Amniotic epithelial cell (primary cell): ENCODE results near the gene ZNF550.

ENCODE experiments used
- DNase-seq: peaks from one replicate; pipeline ENCODE4 v3.0.0-alpha.2; 2010; ENCODE audit warnings: low read depth

The ZNF550 gene

DNA sequence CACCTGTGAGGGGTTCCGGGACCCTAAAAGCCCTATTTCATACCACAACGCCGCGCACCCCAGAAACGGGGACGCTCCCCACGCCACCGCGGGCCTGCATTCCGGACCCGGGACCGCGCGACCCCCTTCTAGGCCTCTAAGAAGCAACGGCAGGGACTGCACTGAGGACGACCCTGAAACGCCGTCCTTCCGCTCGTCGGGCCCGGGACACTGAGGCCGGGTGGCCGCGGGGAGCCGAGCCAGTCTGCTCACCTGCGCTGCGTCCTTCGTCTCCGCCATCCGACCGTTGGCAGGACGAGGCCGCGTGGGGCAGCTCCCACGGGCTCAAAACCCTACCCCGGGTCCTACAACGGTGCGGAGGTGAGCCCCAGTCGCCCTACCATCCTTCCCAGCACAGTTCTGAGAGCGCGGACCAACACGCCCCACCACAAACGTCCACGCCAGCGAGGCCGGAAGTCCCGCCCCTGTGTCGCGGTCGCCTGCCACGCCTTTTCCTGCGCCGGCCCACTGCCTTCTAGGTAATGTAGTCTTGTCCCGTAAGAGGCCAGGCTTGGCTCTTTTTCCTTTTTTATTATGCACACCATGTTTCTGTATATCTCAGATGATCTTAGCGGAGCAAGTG, at the start of gene ZNF550:
Gene ZNF550 (minus strand): TSS at position 460 of the 622 bp plus-strand sequence. CDS start 181 bp downstream, at position 279.
- peak; percentile 83 for DNase-seq

DNA sequence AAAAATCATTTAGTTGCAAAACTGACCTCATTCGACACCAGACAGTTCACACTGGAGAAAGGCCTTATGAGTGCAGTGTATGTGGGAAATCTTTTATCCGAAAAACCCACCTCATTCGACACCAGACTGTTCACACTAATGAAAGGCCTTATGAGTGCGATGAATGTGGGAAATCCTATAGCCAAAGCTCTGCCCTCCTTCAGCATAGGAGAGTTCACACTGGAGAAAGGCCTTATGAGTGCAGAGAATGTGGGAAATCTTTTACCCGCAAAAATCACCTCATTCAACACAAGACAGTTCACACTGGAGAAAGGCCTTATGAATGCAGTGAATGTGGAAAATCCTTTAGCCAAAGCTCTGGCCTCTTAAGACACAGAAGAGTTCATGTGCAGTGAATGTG, 47.3 kb upstream of the ZNF550 start:
- DNase-seq: no peak

DNA sequence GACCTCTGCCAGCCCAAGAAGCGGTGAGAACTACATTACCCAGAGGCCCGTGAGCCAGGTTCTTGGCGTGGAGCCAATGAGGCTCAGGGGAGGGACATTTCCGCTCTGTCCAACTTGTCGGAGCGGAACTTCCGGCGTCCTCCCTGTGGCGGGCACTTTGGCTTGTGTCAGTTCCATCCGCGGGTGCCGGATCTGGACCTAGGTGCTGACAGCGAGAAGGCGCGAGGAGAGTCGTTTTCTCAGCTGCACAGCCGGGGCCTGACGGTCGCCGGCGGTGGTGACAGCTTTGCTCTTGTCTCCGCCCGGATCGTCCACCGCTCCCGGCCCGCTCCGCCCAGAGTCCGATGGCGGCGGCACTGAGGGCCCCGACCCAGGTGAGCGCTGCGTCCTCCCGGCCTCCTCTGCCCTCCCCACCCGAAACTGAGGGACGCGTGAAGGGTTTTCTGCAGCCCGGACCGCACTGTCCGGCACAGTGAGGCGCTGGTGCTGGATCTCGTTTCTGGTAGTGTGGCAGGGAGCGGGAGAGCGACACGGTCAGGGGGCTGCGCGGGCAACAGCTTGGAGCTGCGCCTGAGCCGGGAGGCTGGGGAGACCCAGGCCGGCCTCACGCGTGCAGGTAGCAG, 40.2 kb upstream of the ZNF550 start, which contains the start of gene ZNF530:
Gene ZNF530 (plus strand): TSS at position 125 of the 623 bp plus-strand sequence. CDS start 4,461 bp downstream, outside the sequence.
- DNase-seq: peak; percentile 90

DNA sequence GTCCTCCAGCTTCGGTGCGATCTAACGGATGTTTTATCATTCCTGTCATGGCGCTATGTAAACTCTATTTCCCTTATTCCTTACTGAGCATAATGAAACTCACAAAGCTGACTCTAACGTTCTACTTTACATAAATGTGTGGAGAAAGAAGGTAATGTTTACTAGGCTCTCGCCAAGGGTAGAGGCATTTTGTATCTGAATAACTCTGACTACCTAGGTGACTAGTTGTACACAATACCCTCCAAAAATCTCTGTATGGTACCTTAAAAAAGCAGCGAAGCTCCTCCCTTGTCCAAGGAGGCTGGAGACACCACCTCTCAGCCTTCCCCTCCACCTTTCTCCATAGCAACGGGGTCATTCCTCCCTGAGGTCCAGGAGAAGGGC, 39.7 kb upstream of the ZNF550 start:
- DNase-seq: no peak

GRCh38 chr19:57587529-57587928, 27.9 kb upstream of the ZNF550 start:
- DNase-seq: peak; percentile 66

DNA sequence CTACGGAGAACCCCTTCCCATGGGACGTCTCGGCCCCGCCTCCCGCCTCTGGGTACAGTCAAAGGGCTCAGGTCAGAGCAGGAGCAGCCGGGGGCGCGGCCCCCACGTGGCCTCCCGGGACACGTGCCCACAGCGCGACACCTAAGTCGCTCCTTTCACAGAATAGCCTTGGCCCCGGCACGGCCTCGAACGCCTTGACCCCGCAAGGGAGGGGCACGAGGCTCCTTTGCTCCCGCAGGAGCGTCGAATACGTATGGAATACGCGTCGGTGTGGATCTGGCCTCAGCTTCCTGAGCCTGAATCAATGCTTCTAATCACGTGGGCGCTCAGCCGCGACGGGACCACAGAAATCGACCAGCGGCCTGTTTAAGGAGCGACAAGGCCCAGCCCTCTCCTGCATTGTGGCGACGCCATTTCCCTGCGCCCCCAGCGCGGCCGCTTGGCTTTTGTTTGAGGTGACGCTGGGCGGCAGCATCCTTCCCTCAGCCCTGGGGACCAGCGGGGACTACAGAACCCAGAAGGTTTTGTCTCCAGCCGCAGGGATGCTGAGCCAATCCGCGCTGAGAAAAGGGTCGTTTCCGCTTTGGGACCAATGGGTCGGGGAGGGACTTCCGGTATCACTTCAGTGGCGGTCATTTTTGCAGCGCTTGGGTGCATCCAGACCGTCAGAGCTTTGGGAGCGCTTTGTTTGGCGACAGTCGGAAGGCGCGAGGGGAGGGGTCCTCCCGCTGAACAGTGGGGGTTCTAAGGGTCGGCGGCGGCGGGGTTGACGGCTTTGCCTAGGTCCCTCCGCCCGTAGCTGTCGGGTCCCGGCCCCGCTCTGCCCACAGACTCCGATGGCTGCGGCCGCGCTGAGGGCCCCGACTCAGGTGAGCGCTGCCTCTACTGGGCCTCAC, 24.1 kb upstream of the ZNF550 start, which contains the start of gene ZIK1:
Gene ZIK1 (plus strand): TSS at position 625 of the 896 bp plus-strand sequence. CDS start 212 bp downstream, at position 837.
- peak; percentile 89 for DNase-seq

GRCh38 chr19:57583104-57583520, 23.4 kb upstream of the ZNF550 start:
- DNase-seq: no peak

DNA sequence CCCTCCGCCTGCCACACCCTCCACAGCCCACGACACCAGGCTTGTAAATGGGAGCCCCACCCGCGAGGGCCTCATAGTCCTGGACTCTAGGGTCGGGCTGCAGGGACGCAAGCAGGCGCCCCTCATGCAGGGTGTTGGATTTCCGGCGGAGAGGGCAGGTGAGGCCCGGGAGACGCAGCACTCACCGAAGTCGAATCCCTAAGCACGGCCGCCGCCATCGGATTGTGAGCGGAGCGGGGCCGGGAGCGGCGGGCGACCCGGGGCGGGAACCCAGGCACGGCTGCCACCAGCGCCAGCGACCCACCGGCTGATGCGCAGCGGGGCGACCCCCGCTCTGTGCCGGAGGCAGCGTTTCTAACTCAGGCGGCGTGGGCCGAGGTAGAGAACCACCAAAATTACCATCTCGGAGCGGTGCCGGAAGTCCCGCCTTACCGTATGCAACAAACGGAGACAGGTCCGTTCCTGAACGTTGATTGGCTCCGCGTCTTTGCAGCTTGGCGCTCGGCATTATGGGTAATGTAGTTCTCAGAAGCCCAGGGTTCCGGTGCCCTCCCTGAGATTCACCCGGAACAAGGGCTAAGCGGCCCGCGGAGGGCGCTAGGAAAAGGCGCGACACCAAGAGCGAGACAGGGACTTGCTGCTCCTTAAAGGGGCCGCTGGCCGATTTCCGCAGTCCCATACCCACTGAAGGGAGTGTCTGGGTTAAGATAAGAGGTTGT, 19.0 kb upstream of the ZNF550 start, which contains the start of gene ZNF416:
Gene ZNF416 (minus strand): TSS at position 425 of the 719 bp plus-strand sequence. CDS start 207 bp downstream, at position 218.
- DNase-seq: peak; percentile 98

- no peak for DNase-seq
These were observed 17.0 kb upstream of the ZNF550 start for GRCh38 chr19:57576661-57577060.

GRCh38 chr19:57572415-57572947, 12.8 kb upstream of the ZNF550 start:
- DNase-seq: no peak

GRCh38 chr19:57570707-57571106, 11.0 kb upstream of the ZNF550 start:
- DNase-seq: no peak

DNA sequence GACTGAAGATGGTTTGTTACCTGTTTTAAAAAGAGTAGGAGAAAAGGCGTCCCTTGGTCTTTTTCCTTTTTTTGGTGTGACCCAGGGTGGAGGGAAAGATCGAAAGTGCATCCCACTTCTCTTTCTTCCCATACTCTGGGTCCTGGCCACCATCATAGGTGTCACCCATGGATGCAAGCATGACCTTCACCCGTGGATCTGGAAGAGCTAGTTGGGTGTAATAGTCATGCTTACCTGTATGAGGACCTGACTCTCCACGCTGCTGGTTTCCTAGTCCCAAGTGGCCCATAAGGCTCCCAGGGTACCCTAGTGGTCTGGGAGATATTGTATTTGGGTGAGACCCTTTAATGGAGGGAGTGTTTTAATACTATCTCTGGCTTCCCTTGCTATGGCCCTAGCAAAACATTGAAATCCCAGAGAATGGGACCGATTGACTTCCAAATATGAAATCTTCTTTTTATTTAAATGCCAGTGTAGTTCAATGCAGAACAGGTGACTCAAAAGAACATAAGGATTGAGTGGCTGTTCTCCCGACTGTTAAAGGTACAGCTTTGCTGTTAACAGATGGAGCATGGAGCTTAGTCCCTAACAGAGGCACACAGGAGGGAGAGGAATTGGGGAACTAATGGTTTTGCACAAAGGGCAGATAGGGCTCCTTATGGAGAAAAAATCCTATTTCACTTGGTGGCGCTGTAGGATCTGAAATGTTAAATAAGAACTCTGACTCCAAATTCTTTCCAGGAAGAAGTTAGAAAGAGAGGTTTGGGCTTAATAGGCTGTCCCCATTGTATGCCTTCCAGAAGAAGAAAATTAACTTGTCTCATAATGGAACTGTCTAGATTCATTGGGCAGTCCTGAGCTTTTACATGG, 7.0 kb upstream of the ZNF550 start:
- peak; percentile 68 for DNase-seq

DNA sequence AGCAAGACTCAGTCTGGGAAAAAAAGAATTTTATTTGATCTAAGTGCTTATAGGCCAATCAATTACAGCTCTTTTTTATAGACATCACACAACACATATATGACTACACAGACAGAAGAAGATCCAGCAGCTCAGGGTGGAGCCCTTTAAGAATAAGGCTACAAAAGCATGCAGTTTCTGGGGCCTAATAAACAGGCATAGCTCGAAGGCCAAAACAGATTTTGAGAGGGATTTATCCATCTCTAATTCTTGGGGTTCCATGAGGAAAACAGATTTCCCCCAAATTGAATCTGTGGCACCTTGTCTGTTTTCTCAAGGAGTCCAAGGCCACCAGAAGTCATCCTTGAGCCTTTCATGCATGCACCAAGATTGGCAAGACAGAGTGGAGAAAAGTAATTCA, 3.9 kb upstream of the ZNF550 start:
- DNase-seq: no peak

GRCh38 chr19:57560049-57560491, 407 bp upstream of the ZNF550 start:
- DNase-seq: peak; percentile 39

DNA sequence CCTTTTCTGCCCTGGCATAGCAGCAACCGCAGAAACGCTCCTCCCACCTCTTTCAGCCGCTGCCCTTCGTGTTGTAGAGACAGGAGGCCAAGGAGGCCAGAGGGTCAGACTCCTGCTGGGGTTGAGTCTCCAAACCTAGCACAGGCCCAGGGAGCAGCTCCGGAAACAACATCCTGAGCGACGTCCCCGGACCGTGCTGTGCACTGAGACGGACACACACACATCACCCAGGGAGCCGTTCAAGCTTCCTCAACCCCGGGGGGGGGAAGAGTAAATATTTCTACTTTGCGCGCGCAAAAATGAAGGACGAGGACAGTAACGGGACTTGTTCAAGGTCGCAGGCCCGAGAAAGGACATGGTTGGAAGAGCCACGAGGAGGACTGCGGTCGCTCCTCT, 657 bp downstream of the ZNF550 start:
- peak; percentile 38 for DNase-seq

- DNase-seq: no peak
These were observed 1.1 kb downstream of the ZNF550 start for GRCh38 chr19:57558525-57558924.

- no peak for DNase-seq
These were observed 2.0 kb downstream of the ZNF550 start for GRCh38 chr19:57557659-57558058.

GRCh38 chr19:57552432-57552831, 7.2 kb downstream of the ZNF550 start:
- no peak for DNase-seq

- no peak for DNase-seq
These were observed 13.2 kb downstream of the ZNF550 start for GRCh38 chr19:57546513-57546912.

DNA sequence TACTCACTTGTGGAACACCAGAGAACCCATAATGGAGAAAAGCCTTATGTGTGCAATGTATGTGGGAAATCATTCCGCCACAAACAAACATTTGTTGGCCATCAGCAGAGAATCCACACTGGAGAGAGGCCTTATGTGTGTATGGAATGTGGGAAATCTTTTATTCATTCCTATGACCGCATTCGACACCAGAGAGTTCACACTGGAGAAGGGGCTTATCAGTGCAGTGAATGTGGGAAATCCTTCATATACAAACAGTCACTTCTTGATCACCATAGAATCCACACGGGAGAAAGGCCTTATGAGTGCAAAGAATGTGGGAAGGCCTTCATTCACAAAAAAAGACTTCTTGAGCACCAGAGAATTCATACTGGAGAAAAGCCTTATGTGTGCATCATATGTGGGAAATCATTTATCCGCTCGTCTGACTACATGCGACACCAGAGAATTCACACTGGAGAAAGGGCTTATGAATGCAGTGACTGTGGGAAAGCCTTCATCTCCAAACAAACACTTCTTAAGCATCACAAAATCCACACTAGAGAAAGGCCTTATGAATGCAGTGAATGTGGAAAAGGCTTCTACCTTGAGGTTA, 21.6 kb downstream of the ZNF550 start:
- no peak for DNase-seq
